Airway epithelial cell (primary cell): ENCODE results near the gene EXOSC5. TPM values are rescaled to one million over a fixed set of nuclear protein-coding genes. Genes with fewer than 3 reads are reported as not detected.

Experiments
- total RNA-seq: library from RNA; depleted of rRNA; stranded (reverse); fragments of >200 nt; gene quantifications from 2 replicates; pipeline ENCODE4 v1.2.3, GENCODE V29; 2015

EXOSC5 gene
- total RNA-seq = 25.2 and 29.5 TPM in 2 replicates

DNA sequence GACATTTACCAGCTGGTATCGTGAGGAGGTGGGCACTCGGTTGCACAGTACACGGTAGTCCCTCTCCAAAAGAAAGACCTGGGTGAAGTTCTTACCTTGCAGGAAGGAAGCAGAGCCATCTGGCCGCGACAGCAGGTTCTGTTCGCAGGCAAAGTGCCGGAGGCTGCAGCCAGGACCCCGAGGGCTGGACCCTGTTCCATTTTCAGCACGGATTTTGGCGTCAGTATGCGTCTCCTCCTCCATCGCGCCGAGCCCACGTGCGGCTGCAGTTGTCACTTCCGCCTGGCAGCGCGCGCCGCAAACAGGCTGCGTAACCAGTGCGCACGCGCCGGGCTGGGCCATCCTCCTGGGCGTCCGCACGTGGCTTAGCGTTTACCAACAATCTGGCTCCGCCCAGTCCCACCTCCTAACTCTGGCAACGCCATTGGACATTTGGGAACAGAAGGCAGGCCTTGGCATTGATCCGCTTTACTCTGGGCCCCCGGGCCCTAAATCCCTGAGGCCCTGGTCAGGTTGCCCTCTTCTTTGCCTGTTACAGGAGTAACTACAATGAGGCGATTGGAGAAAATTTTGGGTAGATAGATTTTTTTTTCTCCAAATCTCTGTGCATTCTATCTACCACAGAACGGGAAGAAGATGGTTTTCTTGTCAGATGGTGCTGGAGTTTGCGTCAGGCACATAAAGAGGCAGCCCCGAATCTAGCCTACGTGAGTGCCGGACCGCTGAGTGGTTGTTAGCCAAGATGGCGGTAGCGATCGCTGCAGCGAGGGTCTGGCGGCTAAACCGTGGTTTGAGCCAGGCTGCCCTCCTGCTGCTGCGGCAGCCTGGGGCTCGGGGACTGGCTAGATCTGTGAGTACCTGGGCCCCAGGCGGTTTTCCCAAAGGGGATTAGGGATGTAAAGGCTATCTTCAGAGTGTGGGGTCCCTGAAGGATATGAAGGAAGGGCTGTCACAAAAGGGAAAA lies at the start of gene EXOSC5, which contains the start of gene BCKDHA:
Gene EXOSC5, minus strand, starts transcription at position 274 of the 964 bp plus-strand sequence. Its CDS starts 31 bp downstream, at position 243.
Gene BCKDHA, plus strand, starts transcription at position 733 of the 964 bp plus-strand sequence. Its CDS starts 10 bp downstream, at position 743.

DNA sequence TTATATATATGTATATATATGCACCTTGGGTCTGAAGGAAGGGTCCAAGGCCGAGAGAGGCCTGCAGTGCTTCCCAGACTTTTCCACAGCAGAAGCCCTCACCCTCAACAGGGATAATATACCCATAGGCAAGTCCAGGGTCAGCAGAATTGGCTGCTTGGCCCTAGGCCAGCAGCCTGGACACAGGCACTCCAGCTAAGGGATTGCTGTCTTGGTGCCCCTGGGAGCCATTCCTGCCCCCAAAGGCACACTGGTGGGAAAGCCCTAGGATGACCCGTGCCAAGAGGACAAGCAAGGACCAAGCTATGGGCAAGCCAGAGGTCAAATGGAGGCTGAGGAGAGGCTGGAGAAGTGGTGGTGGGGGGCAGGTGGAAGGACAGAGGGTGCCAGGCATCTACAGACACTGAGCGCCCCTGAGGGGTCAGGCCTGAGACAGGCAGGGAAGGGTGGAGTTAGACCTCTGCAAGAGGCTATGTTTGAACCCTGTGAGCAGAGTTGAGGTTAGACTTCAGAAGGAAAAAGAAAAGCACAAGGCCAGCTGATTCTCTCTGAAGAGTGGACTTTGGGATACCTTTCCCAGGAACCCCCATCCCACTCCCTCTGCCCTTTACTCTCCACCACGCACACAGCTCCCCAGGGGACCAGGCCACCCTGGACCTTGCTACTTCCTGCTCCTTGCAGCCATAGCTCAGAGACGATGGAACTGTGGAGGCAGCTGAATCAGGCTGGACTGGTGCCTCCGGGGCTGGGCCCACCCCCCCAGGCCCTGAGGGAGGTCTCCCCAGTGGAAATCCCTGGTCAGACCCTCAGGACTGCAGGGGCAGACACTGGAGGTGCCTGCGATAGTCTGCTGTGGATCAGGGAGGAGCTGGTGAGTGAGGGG lies 45.6 kb upstream of the EXOSC5 start, which contains the start of gene ERICH4:
Gene ERICH4, plus strand, starts transcription at position 684 of the 883 bp plus-strand sequence. Its CDS starts 14 bp downstream, at position 698.

DNA sequence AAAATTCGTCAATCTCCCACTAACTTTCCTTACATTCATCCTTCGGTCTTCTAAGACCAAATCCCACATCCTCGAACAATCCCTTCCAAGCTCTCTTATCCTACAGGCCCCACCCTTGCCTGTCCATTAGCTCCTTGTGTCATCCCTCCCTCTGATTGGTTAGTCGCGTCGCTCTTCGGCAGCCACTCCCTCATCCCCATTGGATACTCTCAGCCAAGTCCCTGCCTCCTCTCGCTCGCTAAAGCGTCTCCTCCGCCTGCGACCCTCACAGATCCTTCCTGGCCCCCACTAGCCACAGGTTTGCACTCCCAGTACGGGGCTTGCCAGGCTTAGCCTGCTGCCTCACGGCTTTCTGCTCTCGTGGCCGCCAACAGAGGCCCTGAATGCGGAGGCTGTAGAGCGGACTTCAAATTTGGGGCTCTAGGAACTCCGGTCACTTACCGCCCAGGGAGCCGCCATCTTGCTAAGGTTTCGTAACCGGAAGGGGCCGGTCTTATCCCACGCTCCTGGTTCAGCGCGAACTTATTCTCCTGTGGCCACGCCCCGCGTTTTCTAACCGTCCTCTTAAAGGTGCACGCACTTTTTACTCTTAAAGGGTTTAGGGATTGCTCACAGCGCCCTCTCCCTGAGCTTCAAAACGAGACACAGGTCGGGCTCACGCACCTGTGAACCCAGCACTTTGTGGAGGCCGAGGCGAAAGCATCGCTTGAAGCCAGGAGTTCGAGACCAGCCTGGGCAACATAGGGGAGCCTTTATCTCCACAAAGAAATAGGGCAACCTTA lies 42.5 kb upstream of the EXOSC5 start, which contains the start of gene DMAC2:
Gene DMAC2, minus strand, starts transcription at position 472 of the 782 bp plus-strand sequence. Its CDS starts 13 bp downstream, at position 459.

DNA sequence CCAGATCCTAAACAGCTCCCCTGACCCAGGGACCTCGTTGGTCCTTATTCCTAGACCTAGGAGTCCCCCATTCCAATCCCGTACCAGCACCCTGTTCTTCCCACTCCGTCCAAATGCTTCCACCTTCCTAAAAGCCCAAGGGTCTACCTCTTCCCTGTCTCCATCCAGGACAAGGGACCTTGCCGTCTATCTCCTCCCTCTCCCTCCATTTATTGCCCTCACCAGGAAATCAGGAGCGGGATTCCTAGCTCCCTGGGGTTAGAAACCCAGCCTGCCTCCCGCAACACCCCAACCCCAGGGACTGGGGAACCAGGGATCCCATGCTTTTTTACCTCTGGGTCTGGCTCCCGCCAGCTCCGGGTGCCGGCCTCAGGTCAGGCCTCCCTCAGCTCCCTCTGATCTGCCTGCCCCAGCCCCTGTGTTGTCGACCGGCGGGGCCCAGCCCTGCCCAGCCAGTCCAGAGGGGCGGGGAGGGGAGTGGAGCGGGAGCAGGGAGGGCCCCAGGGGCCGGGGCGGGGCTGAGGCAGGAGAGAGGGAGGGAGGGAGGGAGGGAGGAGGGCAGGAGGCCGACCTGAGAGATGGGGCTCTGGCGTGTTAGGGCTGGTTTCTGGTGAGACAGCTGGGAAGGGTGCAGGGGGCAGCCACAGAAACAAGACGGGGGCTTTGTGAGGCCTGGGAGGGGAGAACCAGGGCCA lies 29.9 kb upstream of the EXOSC5 start, which contains the start of gene B3GNT8:
Gene B3GNT8, minus strand, starts transcription at position 423 of the 695 bp plus-strand sequence. CDS start 596 bp downstream, outside the sequence.

DNA sequence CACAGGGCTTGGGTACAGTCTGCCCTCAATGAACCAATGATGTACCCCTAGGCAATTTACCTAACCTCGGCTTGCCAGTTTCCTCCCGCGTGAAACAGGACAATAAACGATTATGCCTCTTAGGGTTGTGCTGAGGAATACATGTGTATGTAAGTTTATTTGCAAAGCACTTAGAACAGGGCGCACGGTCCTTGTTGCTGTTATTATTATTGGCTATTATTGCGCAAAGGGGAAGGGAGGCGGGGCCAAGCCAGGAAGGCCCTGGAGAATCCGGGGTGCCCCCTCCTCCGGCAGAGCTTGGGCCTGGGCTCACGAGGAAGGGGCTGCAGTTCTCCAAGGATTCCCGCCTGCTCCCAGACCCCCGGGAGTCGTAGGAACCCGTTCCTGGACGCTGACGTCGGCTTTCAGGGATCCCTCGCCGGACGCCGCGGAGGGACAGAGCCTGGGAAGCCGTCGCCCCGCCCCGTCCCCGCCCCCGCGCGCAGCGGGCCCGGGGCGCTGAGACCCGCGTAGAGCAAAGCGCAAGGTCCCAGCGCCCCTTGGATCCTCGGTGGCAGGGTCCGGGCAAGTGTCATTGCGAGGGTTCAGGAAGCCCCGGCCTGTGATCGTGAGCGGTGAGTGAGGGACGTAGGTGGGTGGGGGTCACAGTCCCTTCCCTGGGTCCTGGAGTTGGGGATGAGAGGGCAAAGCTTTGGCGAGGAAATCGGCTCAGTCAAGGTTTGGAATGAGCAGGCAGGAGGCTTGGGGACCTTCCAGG lies 20.7 kb downstream of the EXOSC5 start, which contains the start of gene TMEM91:
Gene TMEM91, plus strand, starts transcription at position 293 of the 757 bp plus-strand sequence. CDS start 1,777 bp downstream, outside the sequence.

DNA sequence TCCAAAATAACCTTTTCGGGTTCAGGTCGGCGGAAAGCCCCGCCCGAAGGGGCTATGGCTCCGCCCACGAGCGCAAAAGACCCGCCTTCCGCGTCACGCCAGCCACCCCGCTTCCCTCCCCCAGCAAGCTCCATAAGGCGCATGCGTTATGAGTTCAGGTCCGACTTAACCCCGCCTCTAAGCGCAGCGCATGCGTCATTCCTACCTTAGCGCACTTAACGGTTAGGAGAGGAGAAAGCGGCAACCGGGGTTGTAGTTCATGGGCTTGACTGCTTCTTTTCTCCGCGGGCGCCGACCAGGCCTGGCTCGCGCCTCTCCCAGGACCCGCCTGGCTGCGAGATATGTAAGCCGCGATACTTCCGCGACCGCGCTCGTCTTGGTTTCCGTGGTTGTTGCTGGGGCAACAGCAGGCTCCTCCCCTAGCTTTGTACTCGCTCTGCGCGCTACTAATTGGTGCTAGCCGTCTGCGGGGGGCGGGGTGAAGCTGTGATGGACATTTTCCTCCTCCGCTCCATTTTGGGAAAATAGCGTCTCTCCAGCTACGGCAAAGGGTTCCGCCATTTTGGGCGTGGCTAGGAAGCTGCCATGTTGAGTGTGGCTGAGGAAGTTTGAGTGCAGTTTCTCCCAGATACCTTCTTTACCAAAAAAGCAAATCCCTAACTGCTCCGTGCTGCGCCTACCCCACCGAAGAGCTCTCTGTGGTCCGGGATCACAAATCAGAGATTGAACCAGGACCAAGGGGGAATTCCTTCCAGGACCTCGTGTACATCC lies 33.2 kb downstream of the EXOSC5 start, which contains the start of gene B9D2:
Gene B9D2, minus strand, starts transcription at position 397 of the 771 bp plus-strand sequence. CDS start 630 bp downstream, outside the sequence.

DNA sequence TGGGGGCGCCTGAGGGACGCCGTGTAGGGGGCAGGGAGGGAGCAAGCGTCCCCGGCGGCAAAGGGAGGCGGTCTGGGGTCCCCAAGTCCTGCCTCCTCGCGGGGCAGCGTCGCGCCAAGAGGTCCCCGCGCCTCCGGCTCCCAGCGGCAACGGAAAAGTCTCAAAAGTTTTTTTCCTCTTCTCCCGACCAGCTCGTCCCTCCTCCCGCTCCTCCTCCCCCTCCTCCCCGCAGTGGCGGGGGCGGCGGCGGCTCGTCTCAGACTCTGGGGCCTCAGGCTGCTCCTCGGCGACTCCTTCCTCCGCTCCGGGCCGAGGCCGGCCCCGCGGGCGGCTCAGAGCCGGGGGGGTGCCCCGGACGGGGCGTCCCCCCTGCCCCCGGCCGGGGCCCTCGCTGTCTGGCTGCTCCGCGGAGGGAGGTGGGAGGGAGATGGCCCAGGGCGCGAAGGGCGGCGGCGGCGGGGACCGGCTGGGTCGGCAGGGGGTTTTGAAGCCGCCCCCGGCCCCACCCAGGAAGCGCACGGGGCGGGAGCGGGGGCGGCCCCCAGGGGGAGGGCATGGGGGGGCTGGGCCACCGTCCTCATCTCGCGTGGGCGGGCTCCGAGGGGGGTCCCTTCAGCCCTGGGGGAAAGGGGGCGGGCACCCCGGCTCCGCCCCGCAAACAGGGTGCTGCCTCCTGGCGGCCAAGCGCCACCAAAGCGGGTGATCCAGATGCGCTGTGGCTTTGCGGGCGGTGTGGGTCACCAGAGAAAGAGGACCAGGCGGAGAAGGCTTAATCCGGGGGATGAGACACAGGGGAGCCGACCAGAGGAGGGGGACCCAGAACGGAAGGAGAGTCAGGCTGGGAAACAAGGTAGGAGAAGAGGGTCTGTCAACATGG lies 43.5 kb downstream of the EXOSC5 start, which contains the start of gene TGFB1:
Gene TGFB1, minus strand, starts transcription at position 457 of the 877 bp plus-strand sequence. CDS start 878 bp downstream, outside the sequence.

Other genes with a start within 250 kb of the EXOSC5 start
- gene CYP2S1, start 204.1 kb downstream of the EXOSC5 start, total RNA-seq = 24.9 and 26.9 TPM in 2 replicates
- 73.9 and 87.1 TPM in 2 replicates for gene AXL, start 178.1 kb downstream of the EXOSC5 start, total RNA-seq
- 117 and 139 TPM in 2 replicates for gene HNRNPUL1, start 133.0 kb downstream of the EXOSC5 start, total RNA-seq
- 12.1 and 15.2 TPM in 2 replicates for gene CCDC97, start 87.2 kb downstream of the EXOSC5 start, total RNA-seq
- 22.7 and 29.6 TPM in 2 replicates for gene TGFB1, start 43.4 kb downstream of the EXOSC5 start, total RNA-seq
- 3.0 and 3.4 TPM in 2 replicates for gene B9D2, start 33.2 kb downstream of the EXOSC5 start, total RNA-seq
- gene TMEM91, start 20.8 kb downstream of the EXOSC5 start, total RNA-seq = 3.9 and 6.8 TPM in 2 replicates
- 32.9 and 52.9 TPM in 2 replicates for gene BCKDHA, start 459 bp upstream of the EXOSC5 start, total RNA-seq
- 5.9 and 7.5 TPM in 2 replicates for gene B3GNT8, start 30.0 kb upstream of the EXOSC5 start, total RNA-seq
- gene DMAC2, start 42.6 kb upstream of the EXOSC5 start, total RNA-seq = 46.4 and 48.8 TPM in 2 replicates
- gene ERICH4, start 45.8 kb upstream of the EXOSC5 start, total RNA-seq = not detected in 2 replicates
- gene CEACAM21, start 178.8 kb upstream of the EXOSC5 start, total RNA-seq = not detected in 2 replicates
- not detected in 2 replicates for gene CEACAM4, start 229.7 kb upstream of the EXOSC5 start, total RNA-seq